GM23248 (cell line): Measurements from ENCODE around the gene PSME3IP1.

Experiments
- EZH2 ChIP-seq: fragments of 200-600 bp; sonication (generic); IDR thresholded peaks from 2 replicates; pipeline ENCODE4 v1.6.1; 2018; ENCODE audit warnings: antibody characterized with exemption, mild to moderate bottlenecking; ENCODE audit not compliant: insufficient read depth, poor library complexity, severe bottlenecking
- EZH2phosphoT487 ChIP-seq: fragments of 200-600 bp; sonication (generic); IDR thresholded peaks from 2 replicates; pipeline ENCODE4 v1.6.1; 2018; ENCODE audit warnings: antibody characterized with exemption, moderate library complexity, mild to moderate bottlenecking, low read depth; ENCODE audit not compliant: insufficient read depth

DNA sequence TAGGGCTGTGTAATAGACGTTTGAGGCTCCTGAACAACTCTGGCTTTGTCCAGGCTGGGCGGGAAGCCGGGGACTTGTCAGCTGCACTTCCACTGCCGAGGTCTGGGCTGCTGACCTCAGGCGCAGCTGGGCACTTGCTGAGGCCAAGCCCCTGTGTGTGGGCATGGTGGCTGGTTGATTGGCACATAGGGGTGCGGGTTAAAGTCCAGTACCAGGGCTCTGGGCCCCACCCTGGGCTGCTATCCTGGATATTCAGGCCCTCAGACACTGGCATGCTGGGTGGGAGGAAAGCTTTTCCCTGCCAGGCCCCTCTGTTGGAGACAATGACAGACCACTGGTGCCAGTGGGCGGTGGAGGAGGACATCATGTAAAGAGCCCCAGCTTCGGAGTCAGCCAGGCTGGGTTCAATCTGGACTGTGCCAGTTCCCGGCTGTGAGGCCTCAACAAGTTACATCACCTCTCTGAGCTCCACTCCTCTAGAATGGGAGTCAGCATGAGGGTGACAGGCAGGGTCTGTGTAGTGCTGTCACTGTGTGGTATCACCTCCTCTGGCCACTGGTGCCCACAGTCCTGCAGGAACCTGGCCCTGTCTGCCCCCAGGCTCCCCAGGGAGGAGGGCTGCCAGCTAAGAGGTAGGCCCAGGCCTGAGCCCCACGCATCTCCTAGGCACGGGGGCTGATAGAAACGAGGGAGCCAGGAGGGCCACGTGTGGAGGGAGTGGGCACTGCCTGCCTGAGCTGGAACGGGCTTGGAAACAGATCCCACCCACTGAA is 42.5 kb downstream of the PSME3IP1 start:
- TF ChIP-seq EZH2 (no peak), EZH2phosphoT487 (no peak)
